Sigmoid colon (tissue), 4 donors: Measurements from ENCODE around the gene IQCM.

Experiments
- POLR2A ChIP-seq, 2 donors: fragments of 450-650 bp; IDR thresholded peaks; one replicate each; pipeline ENCODE4 v1.6.1; 2016; ENCODE audit warnings: antibody characterized with exemption in 2 of 2, mild to moderate bottlenecking in 2 of 2, moderate library complexity in 2 of 2
- POLR2AphosphoS5 ChIP-seq, 4 donors: sonication (generic); formaldehyde crosslinking; IDR thresholded peaks; one replicate each; pipeline ENCODE4 v1.6.1; 2017; ENCODE audit warnings: antibody characterized with exemption in 4 of 4
- TF ChIP-seq, protein P1 (sequence below), 4 experiments: fragments of 450-650 bp in 3 of 4; fragments of 200-600 bp in 1 of 4; IDR thresholded peaks; one replicate each; pipeline ENCODE4 v1.5.1; 2016 to 2019; ENCODE audit warnings: antibody characterized with exemption in 4 of 4, mild to moderate bottlenecking in 3 of 4, moderate library complexity in 2 of 4

DNA sequence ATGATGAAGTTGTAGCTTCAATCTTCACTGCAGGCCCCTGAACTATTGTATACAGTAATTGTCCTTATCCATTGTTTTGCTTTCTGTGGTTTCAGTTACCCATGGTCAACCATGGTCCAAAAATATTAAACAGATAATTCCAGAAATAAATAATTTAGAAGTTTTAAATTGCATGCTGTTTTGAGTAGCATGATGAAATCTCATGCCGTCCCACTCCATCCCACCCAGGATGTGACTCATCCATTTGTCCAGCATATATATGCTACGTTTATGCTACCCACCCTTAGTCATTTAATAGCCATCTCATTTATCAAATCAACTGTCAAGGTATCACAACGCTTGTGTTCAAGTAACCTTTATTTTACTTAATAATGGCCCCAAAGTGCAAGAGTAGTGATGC lies 34.5 kb downstream of the IQCM start:
- TF ChIP-seq, protein P1, sequence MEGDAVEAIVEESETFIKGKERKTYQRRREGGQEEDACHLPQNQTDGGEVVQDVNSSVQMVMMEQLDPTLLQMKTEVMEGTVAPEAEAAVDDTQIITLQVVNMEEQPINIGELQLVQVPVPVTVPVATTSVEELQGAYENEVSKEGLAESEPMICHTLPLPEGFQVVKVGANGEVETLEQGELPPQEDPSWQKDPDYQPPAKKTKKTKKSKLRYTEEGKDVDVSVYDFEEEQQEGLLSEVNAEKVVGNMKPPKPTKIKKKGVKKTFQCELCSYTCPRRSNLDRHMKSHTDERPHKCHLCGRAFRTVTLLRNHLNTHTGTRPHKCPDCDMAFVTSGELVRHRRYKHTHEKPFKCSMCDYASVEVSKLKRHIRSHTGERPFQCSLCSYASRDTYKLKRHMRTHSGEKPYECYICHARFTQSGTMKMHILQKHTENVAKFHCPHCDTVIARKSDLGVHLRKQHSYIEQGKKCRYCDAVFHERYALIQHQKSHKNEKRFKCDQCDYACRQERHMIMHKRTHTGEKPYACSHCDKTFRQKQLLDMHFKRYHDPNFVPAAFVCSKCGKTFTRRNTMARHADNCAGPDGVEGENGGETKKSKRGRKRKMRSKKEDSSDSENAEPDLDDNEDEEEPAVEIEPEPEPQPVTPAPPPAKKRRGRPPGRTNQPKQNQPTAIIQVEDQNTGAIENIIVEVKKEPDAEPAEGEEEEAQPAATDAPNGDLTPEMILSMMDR (IDR thresholded peaks at IDR 0.05) = no peak
- TF ChIP-seq POLR2A (IDR thresholded peaks at IDR 0.05) (no peak), POLR2AphosphoS5 (IDR thresholded peaks at IDR 0.05) (no peak)
